ENCODE measurements around the gene ECSCR. TPM values are rescaled to one million over a fixed set of nuclear protein-coding genes. Genes with fewer than 3 reads are reported as not detected.
A peak's percentile ranks its signal among the peaks of the same experiment; 100 is the strongest.
"Not testable (repeated sequence)": the region's sequence is repeated elsewhere in the genome, so short reads cannot be mapped to it uniquely, and the experiment has no call there.

Gene ECSCR
- total RNA-seq, 4 donors from 2014 or later = 7.9 to 42.9 (median 31.4) TPM

DNA sequence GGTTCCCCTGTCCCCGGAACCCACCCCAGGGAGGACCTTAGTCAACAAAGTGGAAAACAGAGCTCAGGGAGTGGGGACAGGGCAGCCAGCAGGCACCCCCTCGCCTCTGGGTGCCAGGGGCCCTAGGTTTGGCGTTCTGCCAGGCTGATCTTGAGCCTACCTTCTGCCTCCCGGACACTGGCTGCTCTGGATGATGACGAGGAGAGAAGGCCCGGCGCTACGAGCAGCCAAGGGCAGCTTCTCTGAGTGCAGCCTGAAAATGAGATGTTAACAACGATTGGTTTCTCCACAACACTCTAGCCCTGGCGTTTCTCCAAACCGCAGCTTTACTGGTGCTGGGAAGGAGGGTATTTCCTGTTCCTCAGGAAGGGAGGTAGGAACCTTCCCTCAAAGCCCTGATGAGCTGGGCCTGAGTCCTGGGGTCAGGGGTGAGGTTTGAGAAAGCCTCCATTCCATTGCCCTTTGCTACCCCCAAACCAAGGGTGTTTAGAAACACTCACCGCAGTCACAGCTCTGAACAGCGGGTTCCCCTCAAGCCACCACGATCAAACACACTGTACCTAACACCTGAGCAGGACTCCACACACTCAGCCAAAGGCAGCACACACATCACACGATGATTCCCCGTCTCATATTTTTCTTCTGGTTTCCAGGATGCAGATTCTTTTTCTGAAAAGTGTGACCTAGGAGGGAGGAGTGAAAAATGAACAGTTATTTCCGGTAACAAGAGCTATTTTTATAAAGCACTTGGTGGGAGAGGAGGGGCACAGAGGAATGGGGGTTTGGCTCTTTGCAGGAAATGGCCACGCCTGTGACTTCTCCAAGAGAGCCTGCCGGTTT is 19.7 kb upstream of the ECSCR start, which contains the start of gene STING1:
Gene STING1 (minus strand): TSS at position 709 of the 840 bp plus-strand sequence. CDS start 1,054 bp downstream, outside the sequence.
- WGBS = 5% methylated on average over 16 of the region's 19 CpGs
- peak within 1 kb of the TSS; percentile 84 to 95 (median 92) for H3K27ac ChIP-seq (replicated peaks in 1 of 4)
- peaks cover 0 to 32% (median 27%) of the 10 kb centered on the region in 4 donors for H3K36me3 ChIP-seq
- intact Hi-C loops (cut with DNase I) = no loop called here
- DNase-seq (ENCODE audit: extremely low spot score) = peak; percentile 95
- no peaks in the 10 kb centered on the region for H3K9me3 ChIP-seq
- H3K4me3 ChIP-seq = peak within 1 kb of the TSS; percentile 52 to 67 (median 56)
- TF ChIP-seq CTCF (IDR thresholded peaks at IDR 0.05) = no peak
- TF ChIP-seq EP300 (IDR thresholded peaks at IDR 0.05) = peak; percentile 64
- TF ChIP-seq POLR2A (IDR thresholded peaks at IDR 0.05; ENCODE audit: low read depth) = no peak
- peak; percentile 32 to 79 for TF ChIP-seq POLR2AphosphoS5 (IDR thresholded peaks at IDR 0.05)
- peaks cover 33 to 65% (median 53%) of the 10 kb centered on the region in 4 donors for H3K4me1 ChIP-seq
- H3K27me3 ChIP-seq = no peaks in the 10 kb centered on the region

GRCh38 chr5:139481580-139482049 is 19.1 kb upstream of the ECSCR start:
- DNase-seq (ENCODE audit: extremely low spot score) = no peak
- Histone ChIP-seq H3K27me3 (no peaks in the 10 kb centered on the region), H3K9me3 (no peaks in the 10 kb centered on the region), H3K4me1 (peaks cover 33 to 65% (median 53%) of the 10 kb centered on the region in 4 donors), H3K27ac (replicated peaks in 1 of 4) (peak overlapping the region; percentile 84 to 95 (median 92)), H3K36me3 (peaks cover 0 to 38% (median 33%) of the 10 kb centered on the region in 4 donors), H3K4me3 (peak overlapping the region; percentile 52 to 67 (median 56))
- intact Hi-C loops (cut with DNase I) = no loop called here
- TF ChIP-seq CTCF (IDR thresholded peaks at IDR 0.05) (peak; percentile 19 to 28 (median 22)), EP300 (IDR thresholded peaks at IDR 0.05) (no peak), POLR2AphosphoS5 (IDR thresholded peaks at IDR 0.05) (no peak), POLR2A (IDR thresholded peaks at IDR 0.05; ENCODE audit: low read depth) (no peak)
- WGBS = 69% methylated on average over 2 of the region's 5 CpGs

- no peaks in the 10 kb centered on the region for H3K27me3 ChIP-seq
- intact Hi-C loops (cut with DNase I) = no loop called here
- DNase-seq (ENCODE audit: extremely low spot score) = no peak
- H3K9me3 ChIP-seq = no peaks in the 10 kb centered on the region
- 58% methylated on average over 11 of the region's 12 CpGs for WGBS
- H3K36me3 ChIP-seq = peaks cover 0 to 43% (median 36%) of the 10 kb centered on the region in 4 donors
- H3K27ac ChIP-seq (replicated peaks in 1 of 4) = peak overlapping the region; percentile 84 to 95 (median 92)
- H3K4me3 ChIP-seq = peak overlapping the region; percentile 52 to 67 (median 56)
- peaks cover 33 to 65% (median 53%) of the 10 kb centered on the region in 4 donors for H3K4me1 ChIP-seq
- no peak for TF ChIP-seq POLR2A (IDR thresholded peaks at IDR 0.05; ENCODE audit: low read depth)
- TF ChIP-seq EP300 (IDR thresholded peaks at IDR 0.05) = no peak
- no peak for TF ChIP-seq CTCF (IDR thresholded peaks at IDR 0.05)
- TF ChIP-seq POLR2AphosphoS5 (IDR thresholded peaks at IDR 0.05) = no peak
Observed at GRCh38 chr5:139481122-139481533, 18.6 kb upstream of the ECSCR start.

DNA sequence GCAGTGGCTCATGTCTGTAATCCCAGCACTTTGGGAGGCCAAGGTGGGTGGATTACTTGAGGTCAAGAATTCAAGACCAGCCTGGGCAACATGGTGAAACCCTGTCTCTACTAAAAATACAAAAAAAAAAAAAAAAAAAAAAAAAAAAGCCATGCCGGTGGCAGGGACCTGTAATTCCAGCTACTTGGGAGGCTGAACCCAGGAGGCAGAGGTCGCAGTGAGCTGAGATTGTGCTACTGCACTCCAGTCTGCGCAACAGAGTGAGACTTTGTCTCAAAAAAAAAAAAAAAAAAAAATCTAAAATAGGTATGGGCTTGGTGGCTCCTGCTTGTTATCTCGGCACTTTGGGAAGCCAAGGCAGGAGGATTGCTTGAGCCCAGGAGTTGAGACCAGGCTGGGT is 17.2 kb upstream of the ECSCR start:
- H3K27me3 ChIP-seq; intact Hi-C loops (cut with DNase I); H3K4me3 ChIP-seq; H3K9me3 ChIP-seq; DNase-seq (ENCODE audit: extremely low spot score): not testable (repeated sequence)
- H3K27ac ChIP-seq (replicated peaks in 1 of 4) = peak overlapping the region in 1 of 4 donors; percentile 84
- peaks cover 39 to 70% (median 59%) of the 10 kb centered on the region in 4 donors for H3K4me1 ChIP-seq
- WGBS = 97% methylated on average over 4 of the region's 4 CpGs
- peaks cover 0 to 56% (median 46%) of the 10 kb centered on the region in 4 donors for H3K36me3 ChIP-seq

GRCh38 chr5:139478657-139479423 is 16.3 kb upstream of the ECSCR start:
- WGBS = 82% methylated on average over 9 of the region's 9 CpGs
- Histone ChIP-seq H3K36me3 (peaks cover 0 to 56% (median 46%) of the 10 kb centered on the region in 4 donors), H3K4me1 (peaks cover 42 to 71% (median 64%) of the 10 kb centered on the region in 4 donors)

More at GRCh38 chr5:139478657-139479423, 16.3 kb upstream of the ECSCR start:
- intact Hi-C loops (cut with DNase I); H3K4me3 ChIP-seq; DNase-seq (ENCODE audit: extremely low spot score); H3K9me3 ChIP-seq; H3K27me3 ChIP-seq: not testable (repeated sequence)
- peak overlapping the region in 2 of 4 donors; percentile 19 to 34 for H3K27ac ChIP-seq (replicated peaks in 1 of 4)
